K562 (cell line): ENCODE measurements around the gene FAM120AOS.
A peak's percentile ranks its signal among the peaks of the same experiment; 100 is the strongest.

Experiments used
- FOS ChIP-seq: IDR thresholded peaks from 3 replicates; pipeline ENCODE4 v1.6.1; 2011; ENCODE audit not compliant: insufficient read length; ENCODE audit errors: extremely low read depth
- ZFPM2 ChIP-seq: fragments of 250-450 bp; sonication (Bioruptor Pico); IDR thresholded peaks from 2 replicates; pipeline ENCODE4 v1.5.1; 2022; ENCODE audit warnings: mild to moderate bottlenecking
- ZNF184 ChIP-seq: sonication (generic); formaldehyde crosslinking; IDR thresholded peaks from 2 replicates; pipeline ENCODE4 v1.5.0; 2020; ENCODE audit warnings: missing genetic modification reagents
- TF ChIP-seq, protein P1 (sequence below): fragments of 250-450 bp; sonication (Bioruptor Pico); IDR thresholded peaks from 2 replicates; pipeline ENCODE4 v1.4.0; 2020; ENCODE audit warnings: mild to moderate bottlenecking, moderate library complexity

GRCh38 chr9:93453047-93453914, at the start of gene FAM120AOS:
- TF ChIP-seq ZFPM2 (CRISPR knock-in tag) (no peak), ZNF184 (CRISPR knock-in tag) (no peak), FOS (peak; percentile 86)
- TF ChIP-seq, protein P1, sequence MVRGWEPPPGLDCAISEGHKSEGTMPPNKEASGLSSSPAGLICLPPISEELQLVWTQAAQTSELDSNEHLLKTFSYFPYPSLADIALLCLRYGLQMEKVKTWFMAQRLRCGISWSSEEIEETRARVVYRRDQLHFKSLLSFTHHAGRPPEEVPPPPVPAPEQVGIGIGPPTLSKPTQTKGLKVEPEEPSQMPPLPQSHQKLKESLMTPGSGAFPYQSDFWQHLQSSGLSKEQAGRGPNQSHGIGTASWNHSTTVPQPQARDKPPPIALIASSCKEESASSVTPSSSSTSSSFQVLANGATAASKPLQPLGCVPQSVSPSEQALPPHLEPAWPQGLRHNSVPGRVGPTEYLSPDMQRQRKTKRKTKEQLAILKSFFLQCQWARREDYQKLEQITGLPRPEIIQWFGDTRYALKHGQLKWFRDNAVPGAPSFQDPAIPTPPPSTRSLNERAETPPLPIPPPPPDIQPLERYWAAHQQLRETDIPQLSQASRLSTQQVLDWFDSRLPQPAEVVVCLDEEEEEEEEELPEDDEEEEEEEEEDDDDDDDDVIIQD (CRISPR knock-in tag) = no peak
